Measurements from ENCODE around the gene KRT74.

- TF ChIP-seq CTCF (conservative IDR thresholded peaks at IDR 0.05; ENCODE audit: low read depth, low read length) (no peak), EZH2 (IDR thresholded peaks at IDR 0.05; ENCODE audit: low read length, unreplicated experiment) (no peak)
Measured at GRCh38 chr12:52584156-52584682, 10.6 kb upstream of the KRT74 start.

Measured in PC-3 (cell line).